Neural cell (in vitro differentiated cells): ENCODE measurements around the gene RAP1A. TPM values are rescaled to one million over a fixed set of nuclear protein-coding genes. Genes with fewer than 3 reads are reported as not detected.

Source experiments
- H2AFZ ChIP-seq: fragments of 200-600, 300-800 bp; sonication (generic), shearing (Covaris generic); 2 replicates; pipeline ENCODE4 v1.6.0; 2014; ENCODE audit warnings: low read depth, mild to moderate bottlenecking, antibody characterized with exemption, low read length, moderate library complexity
- H3F3A ChIP-seq: fragments of 200-600 bp; shearing (Covaris generic); 2 replicates; pipeline ENCODE4 v1.6.1; 2016; ENCODE audit warnings: mild to moderate bottlenecking, moderate library complexity, mixed read lengths, antibody characterized with exemption, low read length; ENCODE audit not compliant: insufficient read depth, poor library complexity, severe bottlenecking
- H3K27ac ChIP-seq: fragments of 200-600, 300-800 bp; sonication (generic), shearing (Covaris generic); 2 replicates; pipeline ENCODE4 v1.5.1; 2014; ENCODE audit warnings: mild to moderate bottlenecking, low read length, moderate library complexity
- H3K27me3 ChIP-seq: fragments of 300-800, 200-600 bp; sonication (generic), shearing (Covaris generic); 2 replicates; pipeline ENCODE4 v1.6.0; 2014; ENCODE audit warnings: mild to moderate bottlenecking, low read depth, low read length, moderate library complexity; ENCODE audit not compliant: insufficient read depth
- H3K36me3 ChIP-seq: fragments of 300-800, 200-600 bp; sonication (generic), shearing (Covaris generic); 2 replicates; pipeline ENCODE4 v1.5.1; 2014; ENCODE audit warnings: mild to moderate bottlenecking, antibody characterized with exemption, low read length, moderate library complexity; ENCODE audit not compliant: insufficient read depth
- H3K4me2 ChIP-seq: fragments of 300-800, 200-600 bp; sonication (generic), shearing (Covaris generic); 2 replicates; pipeline ENCODE4 v1.6.0; 2014; ENCODE audit warnings: mild to moderate bottlenecking, low read length
- H3K4me3 ChIP-seq: fragments of 300-800, 200-600 bp; sonication (generic), shearing (Covaris generic); 2 replicates; pipeline ENCODE4 v1.5.1; 2014; ENCODE audit warnings: mild to moderate bottlenecking, low read length, moderate library complexity
- H3K79me2 ChIP-seq: fragments of 200-600 bp; shearing (Covaris generic); replicated peaks from 2 replicates; pipeline ENCODE4 v1.6.0; 2014; ENCODE audit warnings: mild to moderate bottlenecking, low read length, moderate library complexity; ENCODE audit not compliant: insufficient read depth
- H3K9ac ChIP-seq: fragments of 300-800, 200-600 bp; sonication (generic), shearing (Covaris generic); 2 replicates; pipeline ENCODE4 v1.6.1; 2016; ENCODE audit warnings: mild to moderate bottlenecking, low read length, mixed read lengths
- H3K9me2 ChIP-seq: fragments of 200-600 bp; shearing (Covaris generic); 2 replicates; pipeline ENCODE4 v1.6.1; 2016; ENCODE audit warnings: mild to moderate bottlenecking, low read length, mixed read lengths; ENCODE audit not compliant: insufficient read depth
- H3K9me3 ChIP-seq: fragments of 200-600, 300-800 bp; sonication (generic), shearing (Covaris generic); 2 replicates; pipeline ENCODE4 v1.6.1; 2016; ENCODE audit warnings: mild to moderate bottlenecking, mixed run types, low read length, moderate library complexity, mixed read lengths
- H4K20me1 ChIP-seq: fragments of 200-600 bp; shearing (Covaris generic); 2 replicates; pipeline ENCODE4 v1.6.1; 2016; ENCODE audit warnings: mild to moderate bottlenecking, mixed run types; ENCODE audit not compliant: insufficient read depth
- CTCF ChIP-seq: fragments of 450-650 bp; IDR thresholded peaks from 2 replicates; pipeline ENCODE4 v1.5.1; 2014; ENCODE audit warnings: antibody characterized with exemption, mild to moderate bottlenecking, moderate library complexity; ENCODE audit not compliant: poor library complexity, severe bottlenecking
- EP300 ChIP-seq: fragments of 450-650 bp; conservative IDR thresholded peaks from 2 replicates; pipeline ENCODE4 v1.6.1; 2014; ENCODE audit warnings: antibody characterized with exemption, mild to moderate bottlenecking, moderate library complexity; ENCODE audit not compliant: poor library complexity, severe bottlenecking
- EZH2 ChIP-seq: fragments of 200-600, 300-800 bp; shearing (Covaris generic), sonication (generic); IDR thresholded peaks from 2 replicates; pipeline ENCODE4 v1.6.1; 2014; ENCODE audit warnings: antibody characterized with exemption, low read length, borderline replicate concordance, mild to moderate bottlenecking; ENCODE audit not compliant: insufficient read depth, poor library complexity, severe bottlenecking
- MXI1 ChIP-seq: fragments of 450-650 bp; conservative IDR thresholded peaks from 2 replicates; pipeline ENCODE4 v1.6.1; 2014; ENCODE audit warnings: antibody characterized with exemption, mild to moderate bottlenecking; ENCODE audit not compliant: poor library complexity, severe bottlenecking
- POLR2AphosphoS5 ChIP-seq: IDR thresholded peaks from 2 replicates; pipeline ENCODE4 v1.6.1; 2012
- RAD21 ChIP-seq: fragments of 450-650 bp; conservative IDR thresholded peaks from 2 replicates; pipeline ENCODE4 v1.6.1; 2014; ENCODE audit warnings: antibody characterized with exemption, mild to moderate bottlenecking, moderate library complexity
- REST ChIP-seq: IDR thresholded peaks from 2 replicates; pipeline ENCODE4 v1.6.1; 2012; ENCODE audit warnings: borderline replicate concordance
- SMC3 ChIP-seq: fragments of 450-650 bp; conservative IDR thresholded peaks from 2 replicates; pipeline ENCODE4 v1.6.1; 2014; ENCODE audit warnings: antibody characterized with exemption, mild to moderate bottlenecking, moderate library complexity; ENCODE audit not compliant: poor library complexity
- TAF1 ChIP-seq: IDR thresholded peaks from 2 replicates; pipeline ENCODE4 v1.6.1; 2012; ENCODE audit warnings: low read depth
- polyA plus RNA-seq: library from polyadenylated mRNA; depleted of rRNA; stranded (reverse); fragments of >200 nt; gene quantifications from 2 replicates; pipeline ENCODE4 v1.2.3, GENCODE V29; 2014

The RAP1A gene
- polyA plus RNA-seq, 1 donor from 2014 or later: 28.7 TPM

GRCh38 chr1:111602302-111602701 lies 17.3 kb upstream of the RAP1A start:
- Histone ChIP-seq H3K9me2 (no peaks in the 10 kb centered on the region), H4K20me1 (no peaks in the 10 kb centered on the region), H2AFZ (no peak overlapping the region), H3K4me3 (no peak overlapping the region), H3F3A (no peaks in the 10 kb centered on the region), H3K9ac (no peak overlapping the region), H3K79me2 (no peaks in the 10 kb centered on the region), H3K4me2 (no peak overlapping the region), H3K9me3 (no peaks in the 10 kb centered on the region), H3K36me3 (no peaks in the 10 kb centered on the region), H3K27ac (no peak overlapping the region), H3K27me3 (no peaks in the 10 kb centered on the region)
- no peak for TF ChIP-seq SMC3
- no peak for TF ChIP-seq TAF1
- TF ChIP-seq EZH2: no peak
- no peak for TF ChIP-seq POLR2AphosphoS5
- no peak for TF ChIP-seq RAD21
- TF ChIP-seq REST: no peak
- no peak for TF ChIP-seq MXI1

- no peaks in the 10 kb centered on the region for H3K36me3 ChIP-seq
- no peaks in the 10 kb centered on the region for H3K9me3 ChIP-seq
- no peak overlapping the region for H3K27ac ChIP-seq
- H3F3A ChIP-seq: no peaks in the 10 kb centered on the region
- H3K4me3 ChIP-seq: no peak overlapping the region
- H3K9ac ChIP-seq: no peak overlapping the region
- H3K79me2 ChIP-seq: no peaks in the 10 kb centered on the region
- H2AFZ ChIP-seq: no peak overlapping the region
- no peak overlapping the region for H3K4me2 ChIP-seq
- H3K9me2 ChIP-seq: no peaks in the 10 kb centered on the region
- H4K20me1 ChIP-seq: no peaks in the 10 kb centered on the region
- no peak for TF ChIP-seq REST
- no peaks in the 10 kb centered on the region for H3K27me3 ChIP-seq
Observed at GRCh38 chr1:111602974-111603373, 16.6 kb upstream of the RAP1A start.

GRCh38 chr1:111603979-111604378 lies 15.6 kb upstream of the RAP1A start:
- Histone ChIP-seq H3K9ac (no peak overlapping the region), H3K4me2 (no peak overlapping the region), H3K27me3 (no peaks in the 10 kb centered on the region), H3K36me3 (no peaks in the 10 kb centered on the region), H3K9me2 (no peaks in the 10 kb centered on the region), H3K9me3 (no peaks in the 10 kb centered on the region), H2AFZ (no peak overlapping the region), H3K4me3 (no peak overlapping the region), H3K79me2 (no peaks in the 10 kb centered on the region), H3F3A (no peaks in the 10 kb centered on the region), H3K27ac (no peak overlapping the region), H4K20me1 (no peaks in the 10 kb centered on the region)
- no peak for TF ChIP-seq TAF1
- no peak for TF ChIP-seq EP300
- no peak for TF ChIP-seq CTCF
- no peak for TF ChIP-seq REST
- no peak for TF ChIP-seq POLR2AphosphoS5
- no peak for TF ChIP-seq MXI1
